ENCODE measurements around the gene OTOA.

DNA sequence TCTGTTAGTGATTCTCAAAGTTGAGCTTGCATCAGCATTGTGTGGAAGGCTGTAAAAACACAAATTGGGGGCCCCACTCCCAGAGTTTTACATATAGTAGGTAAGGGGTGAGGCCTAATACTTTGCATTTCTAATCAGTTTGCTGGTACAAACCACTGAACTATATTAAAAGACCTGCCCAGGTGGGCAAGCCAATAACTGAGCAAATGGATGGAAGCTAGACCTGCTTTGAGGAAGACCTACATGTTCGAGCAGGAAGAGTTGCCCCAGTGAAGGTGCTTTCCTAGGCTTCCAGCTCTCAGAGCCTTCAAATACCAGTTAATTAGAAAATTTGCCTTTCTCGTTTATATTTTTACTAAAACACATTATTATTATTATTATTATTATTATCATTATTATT lies 56.8 kb downstream of the OTOA start:
- TF ChIP-seq, protein P1, sequence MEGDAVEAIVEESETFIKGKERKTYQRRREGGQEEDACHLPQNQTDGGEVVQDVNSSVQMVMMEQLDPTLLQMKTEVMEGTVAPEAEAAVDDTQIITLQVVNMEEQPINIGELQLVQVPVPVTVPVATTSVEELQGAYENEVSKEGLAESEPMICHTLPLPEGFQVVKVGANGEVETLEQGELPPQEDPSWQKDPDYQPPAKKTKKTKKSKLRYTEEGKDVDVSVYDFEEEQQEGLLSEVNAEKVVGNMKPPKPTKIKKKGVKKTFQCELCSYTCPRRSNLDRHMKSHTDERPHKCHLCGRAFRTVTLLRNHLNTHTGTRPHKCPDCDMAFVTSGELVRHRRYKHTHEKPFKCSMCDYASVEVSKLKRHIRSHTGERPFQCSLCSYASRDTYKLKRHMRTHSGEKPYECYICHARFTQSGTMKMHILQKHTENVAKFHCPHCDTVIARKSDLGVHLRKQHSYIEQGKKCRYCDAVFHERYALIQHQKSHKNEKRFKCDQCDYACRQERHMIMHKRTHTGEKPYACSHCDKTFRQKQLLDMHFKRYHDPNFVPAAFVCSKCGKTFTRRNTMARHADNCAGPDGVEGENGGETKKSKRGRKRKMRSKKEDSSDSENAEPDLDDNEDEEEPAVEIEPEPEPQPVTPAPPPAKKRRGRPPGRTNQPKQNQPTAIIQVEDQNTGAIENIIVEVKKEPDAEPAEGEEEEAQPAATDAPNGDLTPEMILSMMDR (IDR thresholded peaks at IDR 0.05): no peak
- no peak for TF ChIP-seq EZH2 (IDR thresholded peaks at IDR 0.05)
